NCI-H2196 (cell line): ENCODE results near the gene USP17L15.
"Not testable (repeated sequence)": the region's sequence is repeated elsewhere in the genome, so short reads cannot be mapped to it uniquely, and the experiment has no call there.

Experiments
- DNase-seq: peaks from one replicate; lab custom pipeline; 2025; ENCODE audit not compliant: unreplicated experiment; lab: John Stamatoyannopoulos, UW

The USP17L15 gene

DNA sequence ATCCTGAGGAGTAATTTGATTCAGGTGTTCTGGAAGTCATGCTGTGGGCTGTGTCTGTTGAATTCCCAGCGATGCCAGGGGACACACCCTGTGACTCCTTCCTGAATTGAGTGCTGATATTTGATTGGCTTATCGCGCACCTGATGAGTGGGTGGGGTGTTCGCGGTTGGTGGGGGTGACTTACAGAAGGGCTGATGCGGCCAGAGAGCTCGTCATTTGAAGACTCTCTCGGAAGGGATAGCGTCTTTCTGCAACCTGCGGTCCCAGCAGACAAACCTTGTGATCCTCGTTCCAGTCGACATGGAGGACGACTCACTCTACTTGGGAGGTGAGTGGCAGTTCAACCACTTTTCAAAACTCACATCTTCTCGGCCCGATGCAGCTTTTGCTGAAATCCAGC is at the start of gene USP17L15:
Gene USP17L15, plus strand, starts transcription at position 301 of the 400 bp plus-strand sequence. Its CDS starts 0 bp downstream, at position 301.
- not testable (repeated sequence) for DNase-seq

- not testable (repeated sequence) for DNase-seq
These were observed 23.8 kb upstream of the USP17L15 start, which contains the start of gene USP17L10 for GRCh38 chr4:9210357-9210756. Gene USP17L10 (plus strand): TSS chr4:9210657. CDS start chr4:9210657, 0 bp downstream.

DNA sequence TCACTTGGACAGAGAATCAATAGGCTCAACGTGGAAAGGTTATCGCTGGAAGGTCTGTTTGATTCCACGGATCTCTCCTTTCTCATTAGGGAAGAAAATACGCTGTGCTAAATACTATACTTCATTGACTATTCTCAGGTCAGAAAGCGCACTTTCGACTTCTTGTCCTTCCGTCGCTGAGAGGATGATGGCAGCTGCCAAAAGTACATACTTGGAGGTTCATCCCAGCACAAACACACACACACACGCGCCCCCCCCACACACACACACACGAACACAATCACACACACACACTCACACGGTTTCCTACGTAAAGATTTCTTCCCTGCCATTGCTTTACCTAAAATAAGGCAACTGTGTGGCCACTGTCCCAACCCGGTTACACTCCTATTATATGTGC is 19.5 kb upstream of the USP17L15 start:
- DNase-seq = not testable (repeated sequence)

GRCh38 chr4:9215105-9215504 is 19.1 kb upstream of the USP17L15 start, which contains the start of gene USP17L11:
Gene USP17L11 (plus strand): TSS chr4:9215405. CDS start chr4:9215405, 0 bp downstream.
- not testable (repeated sequence) for DNase-seq

GRCh38 chr4:9219852-9220251 is 14.3 kb upstream of the USP17L15 start, which contains the start of gene USP17L12:
Gene USP17L12 (plus strand): TSS chr4:9220152. CDS start chr4:9220152, 0 bp downstream.
- DNase-seq = not testable (repeated sequence)

- not testable (repeated sequence) for DNase-seq
These were observed 9.6 kb upstream of the USP17L15 start, which contains the start of gene USP17L13 for GRCh38 chr4:9224596-9224995. Gene USP17L13 (plus strand): TSS chr4:9224896. CDS start chr4:9224896, 0 bp downstream.

GRCh38 chr4:9230249-9230648 is 3.9 kb upstream of the USP17L15 start:
- DNase-seq = not testable (repeated sequence)

DNA sequence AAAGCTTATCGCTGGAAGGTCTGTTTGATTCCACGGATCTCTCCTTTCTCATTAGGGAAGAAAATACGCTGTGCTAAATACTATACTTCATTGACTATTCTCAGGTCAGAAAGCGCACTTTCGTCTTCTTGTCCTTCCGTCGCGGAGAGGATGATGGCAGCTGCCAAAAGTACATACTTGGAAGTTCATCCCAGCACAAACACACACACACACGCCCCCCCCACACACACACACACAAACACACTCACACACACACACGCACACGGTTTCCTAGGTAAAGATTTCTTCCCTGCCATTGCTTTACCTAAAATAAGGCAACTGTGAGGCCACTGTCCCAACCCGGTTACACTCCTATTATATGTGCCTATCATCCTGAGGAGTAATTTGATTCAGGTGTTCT is 4.3 kb downstream of the USP17L15 start:
- DNase-seq = not testable (repeated sequence)

GRCh38 chr4:9243579-9243978 is 9.4 kb downstream of the USP17L15 start, which contains the start of gene USP17L17:
Gene USP17L17 (plus strand): TSS chr4:9243879. CDS start chr4:9243879, 0 bp downstream.
- DNase-seq = not testable (repeated sequence)

- not testable (repeated sequence) for DNase-seq
These were observed 13.9 kb downstream of the USP17L15 start, which contains the start of gene USP17L18 for GRCh38 chr4:9247953-9248680. Gene USP17L18 (plus strand): TSS chr4:9248630. CDS start chr4:9248630, 0 bp downstream.

DNA sequence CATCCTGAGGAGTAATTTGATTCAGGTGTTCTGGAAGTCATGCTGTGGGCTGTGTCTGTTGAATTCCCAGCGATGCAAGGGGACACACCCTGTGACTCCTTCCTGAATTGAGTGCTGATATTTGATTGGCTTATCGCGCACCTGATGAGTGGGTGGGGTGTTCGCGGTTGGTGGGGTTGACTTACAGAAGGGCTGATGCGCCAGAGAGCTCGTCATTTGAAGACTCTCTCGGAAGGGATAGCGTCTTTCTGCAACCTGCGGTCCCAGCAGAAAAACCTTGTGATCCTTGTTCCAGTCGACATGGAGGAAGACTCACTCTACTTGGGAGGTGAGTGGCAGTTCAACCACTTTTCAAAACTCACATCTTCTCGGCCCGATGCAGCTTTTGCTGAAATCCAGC is 18.9 kb downstream of the USP17L15 start, which contains the start of gene USP17L19:
Gene USP17L19, plus strand, starts transcription at position 301 of the 400 bp plus-strand sequence. Its CDS starts 0 bp downstream, at position 301.
- DNase-seq = not testable (repeated sequence)

GRCh38 chr4:9257824-9258223 is 23.6 kb downstream of the USP17L15 start, which contains the start of gene USP17L20:
Gene USP17L20 (plus strand): TSS chr4:9258124. CDS start chr4:9258124, 0 bp downstream.
- not testable (repeated sequence) for DNase-seq

GRCh38 chr4:9262572-9262971 is 28.4 kb downstream of the USP17L15 start, which contains the start of gene USP17L21:
Gene USP17L21 (plus strand): TSS chr4:9262872. CDS start chr4:9262872, 0 bp downstream.
- not testable (repeated sequence) for DNase-seq

- not testable (repeated sequence) for DNase-seq
These were observed 33.1 kb downstream of the USP17L15 start, which contains the start of gene USP17L22 for GRCh38 chr4:9267319-9267718. Gene USP17L22 (plus strand): TSS chr4:9267619. CDS start chr4:9267619, 0 bp downstream.

DNA sequence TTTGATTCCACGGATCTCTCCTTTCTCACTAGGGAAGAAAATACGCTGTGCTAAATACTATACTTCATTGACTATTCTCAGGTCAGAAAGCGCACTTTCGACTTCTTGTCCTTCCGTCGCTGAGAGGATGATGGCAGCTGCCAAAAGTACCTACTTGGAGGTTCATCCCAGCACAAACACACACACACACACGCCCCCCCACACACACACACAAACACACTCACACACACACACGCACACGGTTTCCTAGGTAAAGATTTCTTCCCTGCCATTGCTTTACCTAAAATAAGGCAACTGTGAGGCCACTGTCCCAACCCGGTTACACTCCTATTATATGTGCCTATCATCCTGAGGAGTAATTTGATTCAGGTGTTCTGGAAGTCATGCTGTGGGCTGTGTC is 37.5 kb downstream of the USP17L15 start:
- not testable (repeated sequence) for DNase-seq
